ENCODE results near the gene TRPV4.

- TF ChIP-seq CTCF (IDR thresholded peaks at IDR 0.05) = no peak
- no peak for TF ChIP-seq EP300 (IDR thresholded peaks at IDR 0.05)
- TF ChIP-seq POLR2A (IDR thresholded peaks at IDR 0.05) = no peak
Observed at GRCh38 chr12:109831929-109832328, 1.3 kb downstream of the TRPV4 start.
